Measurements from ENCODE around the gene CEACAM19.

DNA sequence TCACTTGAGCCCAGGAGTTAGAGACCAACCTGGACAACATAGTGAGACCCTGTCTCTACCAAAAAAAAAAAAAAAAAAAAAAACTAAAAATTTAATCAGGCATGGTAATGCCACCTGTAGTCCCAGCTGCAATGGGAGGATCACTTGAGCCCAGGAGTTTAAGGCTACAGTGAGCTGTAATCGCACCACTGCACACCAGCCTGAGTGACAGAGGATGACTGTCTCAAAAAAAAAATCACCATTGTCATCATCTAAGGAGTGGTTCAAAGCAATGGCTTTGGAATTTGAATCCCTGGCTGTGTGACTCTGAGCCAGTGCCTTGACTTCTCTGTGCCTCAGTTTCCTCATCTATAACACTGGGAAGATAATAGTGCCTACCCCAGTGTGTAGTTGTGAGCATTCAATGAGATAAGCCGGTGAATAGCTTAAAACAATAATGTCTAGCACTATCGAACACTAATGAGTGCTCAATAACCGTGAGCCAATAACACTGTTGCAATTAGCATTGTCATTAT, 46.4 kb upstream of the CEACAM19 start:
- TF ChIP-seq CTCF (IDR thresholded peaks at IDR 0.05) (no peak), RFX5 (IDR thresholded peaks at IDR 0.05) (no peak), FOSL2 (IDR thresholded peaks at IDR 0.05) (no peak), FOSL2 (CRISPR knock-in tag; IDR thresholded peaks at IDR 0.05) (no peak), HDAC2 (IDR thresholded peaks at IDR 0.05) (no peak), HOXA7 (CRISPR knock-in tag; IDR thresholded peaks at IDR 0.05) (no peak), MAFK (IDR thresholded peaks at IDR 0.05; ENCODE audit: partially characterized antibody) (no peak), HOXB5 (CRISPR knock-in tag; IDR thresholded peaks at IDR 0.05) (no peak), MAX (IDR thresholded peaks at IDR 0.05) (no peak)
- TF ChIP-seq, protein P1, sequence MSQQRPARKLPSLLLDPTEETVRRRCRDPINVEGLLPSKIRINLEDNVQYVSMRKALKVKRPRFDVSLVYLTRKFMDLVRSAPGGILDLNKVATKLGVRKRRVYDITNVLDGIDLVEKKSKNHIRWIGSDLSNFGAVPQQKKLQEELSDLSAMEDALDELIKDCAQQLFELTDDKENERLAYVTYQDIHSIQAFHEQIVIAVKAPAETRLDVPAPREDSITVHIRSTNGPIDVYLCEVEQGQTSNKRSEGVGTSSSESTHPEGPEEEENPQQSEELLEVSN (IDR thresholded peaks at IDR 0.05; ENCODE audit: borderline replicate concordance, low read depth): no peak

Measured in A549 (cell line).